Islet precursor cell (in vitro differentiated cells): ENCODE measurements around the gene ETFB.

ENCODE experiments used
- DNase-seq: peaks from one replicate; pipeline ENCODE4 v3.0.0-alpha.2; 2018

ETFB gene

GRCh38 chr19:51327066-51328001, 38.9 kb downstream of the ETFB start:
- peak; percentile 88 for DNase-seq

DNA sequence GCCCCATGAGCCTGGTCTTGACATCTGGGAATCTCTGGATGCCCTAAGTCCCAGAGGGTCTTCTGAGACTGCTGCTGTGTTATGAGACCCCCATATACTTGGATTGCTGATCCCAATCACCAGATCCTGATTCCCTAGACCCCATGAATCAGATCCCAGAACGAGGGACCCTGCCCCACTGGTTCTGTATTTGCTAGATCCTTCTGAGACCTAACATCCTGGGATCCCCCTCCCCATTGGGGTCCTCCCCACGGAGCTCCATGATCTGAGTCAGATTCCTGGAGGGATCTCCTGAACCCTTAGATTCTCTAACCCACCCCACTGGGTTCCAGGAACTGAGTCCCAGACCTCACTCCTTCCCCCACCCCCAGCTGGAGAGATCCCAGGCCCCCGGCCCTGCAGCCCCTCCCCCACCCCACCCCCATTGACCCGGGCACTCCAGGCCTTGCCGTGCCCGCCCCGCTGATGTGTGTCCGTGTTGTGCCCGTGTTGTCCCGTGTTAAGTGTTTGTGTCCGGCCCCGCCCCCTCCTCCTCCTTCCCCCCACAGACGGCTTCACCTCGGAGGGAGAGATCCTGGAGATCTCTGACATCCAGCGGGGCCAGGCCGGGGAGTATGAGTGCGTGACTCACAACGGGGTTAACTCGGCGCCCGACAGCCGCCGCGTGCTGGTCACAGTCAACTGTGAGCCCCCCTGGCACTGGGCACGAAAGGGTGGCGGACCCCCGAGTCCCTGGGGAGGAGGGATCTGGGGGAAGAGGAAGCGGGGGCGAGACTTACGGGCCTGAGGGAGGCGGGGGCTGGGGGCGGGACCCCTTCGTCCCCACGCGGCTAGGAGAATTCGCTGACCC, 39.7 kb downstream of the ETFB start:
- no peak for DNase-seq

- DNase-seq: no peak
These were observed 40.8 kb downstream of the ETFB start for GRCh38 chr19:51325161-51325976.

- no peak for DNase-seq
These were observed 42.1 kb downstream of the ETFB start for GRCh38 chr19:51324167-51324481.

- DNase-seq: no peak
These were observed 42.6 kb downstream of the ETFB start for GRCh38 chr19:51323481-51324166.

DNA sequence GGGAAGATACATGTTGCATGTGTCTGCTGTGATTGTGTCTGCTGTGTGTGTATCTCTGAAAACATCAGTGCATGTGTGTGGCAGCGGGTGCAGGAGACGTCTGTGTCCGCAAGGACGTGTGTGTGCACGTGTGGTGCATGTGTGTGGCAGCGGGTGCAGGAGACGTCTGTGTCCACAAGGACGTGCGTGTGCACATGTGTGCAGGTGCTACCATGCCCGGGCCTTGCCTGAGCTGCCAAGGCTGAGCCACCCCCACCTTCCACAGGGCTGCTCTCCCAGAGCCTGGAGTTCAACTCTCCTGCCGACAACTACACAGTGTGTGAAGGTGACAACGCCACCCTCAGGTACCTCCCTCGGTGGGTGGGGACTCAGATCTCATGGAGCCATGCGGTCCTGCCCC, 44.4 kb downstream of the ETFB start:
- no peak for DNase-seq

- DNase-seq: no peak
These were observed 45.9 kb downstream of the ETFB start for GRCh38 chr19:51320280-51320657.

- no peak for DNase-seq
These were observed 46.4 kb downstream of the ETFB start for GRCh38 chr19:51319649-51320279.

DNA sequence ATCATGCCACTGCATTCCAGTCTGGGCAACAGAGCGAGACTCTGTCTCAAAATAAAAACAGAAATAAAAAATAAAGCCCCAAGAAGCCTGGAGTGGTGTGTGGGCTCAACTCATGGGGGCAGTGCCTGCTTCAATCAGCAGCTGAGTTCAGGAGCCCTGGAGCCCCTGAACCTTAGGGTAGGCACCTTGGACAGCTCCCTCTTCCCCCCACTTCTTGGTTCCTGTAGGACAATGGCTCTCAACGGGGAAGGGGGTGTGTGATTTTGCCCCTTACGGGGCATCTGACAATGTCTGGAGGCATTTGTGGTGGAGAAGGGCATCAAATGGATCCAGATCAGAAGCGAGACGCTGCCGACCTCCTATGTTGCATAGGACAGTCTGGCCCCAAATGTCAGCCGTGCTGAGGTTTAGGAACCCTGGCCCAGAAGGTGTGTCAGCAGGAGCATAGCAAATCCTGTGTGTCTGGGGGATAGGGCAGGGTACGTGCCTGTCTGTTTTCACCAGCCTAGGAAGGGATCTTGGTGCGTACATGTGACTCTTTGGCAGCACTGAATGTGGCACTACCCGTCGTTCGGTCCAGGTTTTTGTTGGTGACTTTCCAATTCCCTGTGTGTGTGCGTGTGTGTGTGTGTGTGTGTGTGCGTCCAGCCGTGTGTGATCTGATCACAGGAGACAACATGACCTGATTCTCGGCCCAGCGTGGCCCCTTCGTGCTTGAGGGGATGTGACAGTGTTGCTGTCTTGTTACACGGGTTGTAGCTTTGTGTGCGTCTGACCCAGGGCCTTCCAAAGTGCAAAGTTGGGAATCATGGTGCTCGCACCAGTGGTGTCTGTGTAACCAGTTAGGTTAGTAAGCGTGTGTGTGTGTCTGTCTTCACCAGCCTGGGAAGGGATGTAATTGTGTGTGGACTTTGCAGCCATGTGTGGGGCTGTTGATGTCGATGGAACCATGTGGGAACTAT, 47.2 kb downstream of the ETFB start:
- no peak for DNase-seq

- DNase-seq: no peak
These were observed 48.2 kb downstream of the ETFB start for GRCh38 chr19:51317968-51318367.

GRCh38 chr19:51317376-51317775, 48.8 kb downstream of the ETFB start:
- DNase-seq: no peak

DNA sequence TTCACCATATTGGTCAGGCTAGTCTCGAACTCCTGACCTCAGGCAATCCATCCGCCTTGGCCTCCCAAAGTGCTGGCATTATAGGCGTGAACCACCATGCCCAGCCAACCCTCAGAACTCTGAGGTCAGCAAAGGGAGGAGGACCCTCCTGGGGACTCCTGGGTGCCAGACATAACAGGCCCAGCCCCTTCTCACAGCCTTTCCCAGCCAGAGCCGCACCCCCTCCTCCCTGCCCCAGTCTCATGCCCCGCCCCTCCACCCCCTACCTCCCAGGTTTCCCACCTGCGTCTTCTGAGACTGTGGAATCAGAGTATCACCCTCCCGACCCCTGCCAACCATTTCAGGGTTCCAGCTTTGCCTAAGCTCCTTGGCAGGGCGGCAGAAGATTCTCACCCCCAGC, 49.5 kb downstream of the ETFB start:
- no peak for DNase-seq

GRCh38 chr19:51311351-51312257, 54.6 kb downstream of the ETFB start, which contains the start of gene IGLON5:
IGLON5 (plus strand) TSS chr19:51311644; CDS start chr19:51311848, 204 bp downstream.
- peak; percentile 81 for DNase-seq

DNA sequence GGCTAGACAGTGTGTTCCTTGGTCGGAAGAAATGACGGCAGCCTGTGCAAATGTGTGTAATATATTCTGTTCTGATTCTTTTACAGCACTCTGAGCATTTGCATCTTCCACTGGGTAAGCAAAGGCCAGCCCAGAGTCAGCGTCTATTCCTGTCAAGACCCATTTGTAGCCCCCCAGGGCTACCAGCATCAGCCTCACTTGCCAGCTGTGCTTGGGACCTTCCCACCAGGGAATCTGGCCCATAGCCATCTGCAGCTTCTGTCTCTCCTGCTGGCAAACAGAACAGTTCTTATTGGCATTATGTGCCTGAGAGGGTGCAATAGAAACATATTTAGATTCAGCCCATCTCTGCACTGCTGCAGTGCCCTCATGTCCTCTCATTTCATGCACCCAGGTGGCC, 60.7 kb downstream of the ETFB start:
- no peak for DNase-seq

DNA sequence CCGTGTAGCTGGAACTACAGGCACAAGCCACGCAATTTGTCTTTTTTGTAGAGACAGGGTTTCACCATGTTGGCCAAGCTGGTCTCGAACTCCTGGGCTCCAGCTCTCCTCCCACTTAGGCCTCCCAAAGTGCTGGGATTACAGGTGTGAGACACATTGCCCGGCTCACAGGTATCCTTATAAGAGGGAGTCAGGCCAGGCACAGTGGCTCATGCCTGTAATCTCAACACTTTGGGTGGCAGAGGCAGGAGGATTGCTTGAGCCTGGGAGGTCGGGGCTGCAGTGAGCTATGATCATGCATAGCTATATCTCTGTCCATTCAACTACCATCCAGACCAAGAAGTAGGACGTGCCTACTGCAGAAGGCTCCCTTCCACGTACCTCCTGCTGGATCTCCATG, 64.9 kb downstream of the ETFB start:
- DNase-seq: peak; percentile 22

DNA sequence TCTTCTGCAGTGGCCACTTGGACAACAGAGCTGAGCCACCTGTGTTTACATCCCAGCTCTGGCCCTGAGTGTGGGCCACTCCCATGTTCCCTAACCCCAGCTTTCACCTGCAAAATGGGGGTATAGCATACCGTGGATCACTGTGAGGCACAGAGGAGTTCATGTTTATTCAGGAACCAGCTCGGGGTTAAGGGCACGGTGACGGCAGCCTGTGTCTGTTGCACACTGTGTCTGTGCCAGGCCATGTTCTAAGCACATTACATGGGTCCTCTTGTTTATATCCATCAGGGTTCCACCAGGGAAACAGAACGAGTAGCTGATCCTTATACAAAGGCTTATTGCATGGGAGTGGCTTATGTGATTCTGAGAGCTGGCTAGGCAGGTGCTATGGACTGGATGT, 68.8 kb downstream of the ETFB start:
- DNase-seq: no peak

- DNase-seq: no peak
These were observed 69.7 kb downstream of the ETFB start for GRCh38 chr19:51296336-51297093.

- DNase-seq: no peak
These were observed 70.6 kb downstream of the ETFB start for GRCh38 chr19:51295382-51296126.
